ENCODE data around the gene CCL22. TPM values are rescaled to one million over a fixed set of nuclear protein-coding genes. Genes with fewer than 3 reads are reported as not detected.
"Not testable (repeated sequence)": the region's sequence is repeated elsewhere in the genome, so short reads cannot be mapped to it uniquely, and the experiment has no call there.

CCL22 gene
- total RNA-seq, 8 experiments from 2014 or later = 0.08 to 0.62 (median 0.25) TPM; not detected in 2

GRCh38 chr16:57331355-57331754, 27.2 kb upstream of the CCL22 start:
- no peaks in the 10 kb centered on the region for H3K4me1 ChIP-seq (replicated peaks in 1 of 2)
- no peak for ATAC-seq (replicated peaks in 6 of 8)
- in situ Hi-C loops (cut with MboI; ENCODE audit: low pct_unique_long_range_greater_than_20kb in 2 of 9, low sequenced_read_pairs in 9 of 9, unreplicated experiment in 9 of 9) = no loop called here
- 10 to 100% (median 69%) methylated on average over 1 to 3 of the region's 3 CpGs for WGBS, 10 experiments
- no peak overlapping the region for H3K27ac ChIP-seq
- H3K4me3 ChIP-seq = no peak overlapping the region

- H3K4me3 ChIP-seq = no peak overlapping the region
- H3K4me1 ChIP-seq (replicated peaks in 1 of 2) = no peaks in the 10 kb centered on the region
- ATAC-seq (replicated peaks in 6 of 8) = no peak
- 67 to 100% (median 89%) methylated on average over 1 of the region's 1 CpG; no CpG with 5 or more reads in 7 of the 10 experiments for WGBS, 10 experiments
- in situ Hi-C loops (cut with MboI; ENCODE audit: low pct_unique_long_range_greater_than_20kb in 2 of 9, low sequenced_read_pairs in 9 of 9, unreplicated experiment in 9 of 9) = no loop called here
- H3K27ac ChIP-seq = no peak overlapping the region
Measured at GRCh38 chr16:57333402-57333801, 25.2 kb upstream of the CCL22 start.

GRCh38 chr16:57335366-57335765, 23.2 kb upstream of the CCL22 start:
- Histone ChIP-seq H3K27ac (no peak overlapping the region), H3K4me1 (replicated peaks in 1 of 2) (peaks cover 0 to 3% of the 10 kb centered on the region in 2 donors), H3K4me3 (no peak overlapping the region)
- in situ Hi-C loops (cut with MboI; ENCODE audit: low pct_unique_long_range_greater_than_20kb in 2 of 9, low sequenced_read_pairs in 9 of 9, unreplicated experiment in 9 of 9) = no loop called here
- no peak for ATAC-seq (replicated peaks in 6 of 8)
- WGBS, 10 experiments = 76 to 100% (median 93%) methylated on average over 2 to 4 of the region's 4 CpGs; no CpG with 5 or more reads in 2 of the 10 experiments

GRCh38 chr16:57341062-57341440, 17.5 kb upstream of the CCL22 start:
- in situ Hi-C loops (cut with MboI; ENCODE audit: low pct_unique_long_range_greater_than_20kb in 2 of 9, low sequenced_read_pairs in 9 of 9, unreplicated experiment in 9 of 9) = no loop called here
- ATAC-seq (replicated peaks in 6 of 8) = no peak
- no peak overlapping the region for H3K4me3 ChIP-seq
- peaks cover 0 to 3% of the 10 kb centered on the region in 2 donors for H3K4me1 ChIP-seq (replicated peaks in 1 of 2)
- H3K27ac ChIP-seq = no peak overlapping the region
- 55 to 100% (median 88%) methylated on average over 1 to 6 of the region's 6 CpGs; no CpG with 5 or more reads in 1 of the 10 experiments for WGBS, 10 experiments

- 9 to 92% (median 78%) methylated on average over 1 to 8 of the region's 8 CpGs; no CpG with 5 or more reads in 3 of the 10 experiments for WGBS, 10 experiments
- Histone ChIP-seq H3K4me1 (replicated peaks in 1 of 2) (peaks cover 0 to 3% of the 10 kb centered on the region in 2 donors), H3K4me3 (no peak overlapping the region), H3K27ac (no peak overlapping the region)
- in situ Hi-C loops (cut with MboI; ENCODE audit: low pct_unique_long_range_greater_than_20kb in 2 of 9, low sequenced_read_pairs in 9 of 9, unreplicated experiment in 9 of 9) = no loop called here
- ATAC-seq (replicated peaks in 6 of 8) = peak in 3 of 8 experiments; percentile 72 to 99 (median 99)
Measured at GRCh38 chr16:57341441-57342303, 16.9 kb upstream of the CCL22 start.

GRCh38 chr16:57342606-57343005, 16.0 kb upstream of the CCL22 start:
- H3K4me1 ChIP-seq (replicated peaks in 1 of 2); H3K4me3 ChIP-seq; in situ Hi-C loops (cut with MboI; ENCODE audit: low pct_unique_long_range_greater_than_20kb in 2 of 9, low sequenced_read_pairs in 9 of 9, unreplicated experiment in 9 of 9); H3K27ac ChIP-seq; ATAC-seq (replicated peaks in 6 of 8): not testable (repeated sequence)
- WGBS, 10 experiments = 80 to 100% (median 97%) methylated on average over 1 to 8 of the region's 9 CpGs

- in situ Hi-C loops (cut with MboI; ENCODE audit: low pct_unique_long_range_greater_than_20kb in 2 of 9, low sequenced_read_pairs in 9 of 9, unreplicated experiment in 9 of 9) = no loop called here
Measured at GRCh38 chr16:57343221-57343620, 15.4 kb upstream of the CCL22 start.

GRCh38 chr16:57344094-57344493, 14.5 kb upstream of the CCL22 start:
- WGBS, 10 experiments = 66 to 100% (median 91%) methylated on average over 1 to 4 of the region's 5 CpGs; no CpG with 5 or more reads in 2 of the 10 experiments
- H3K4me1 ChIP-seq (replicated peaks in 1 of 2); H3K27ac ChIP-seq; ATAC-seq (replicated peaks in 6 of 8); in situ Hi-C loops (cut with MboI; ENCODE audit: low pct_unique_long_range_greater_than_20kb in 2 of 9, low sequenced_read_pairs in 9 of 9, unreplicated experiment in 9 of 9); H3K4me3 ChIP-seq: not testable (repeated sequence)

More at GRCh38 chr16:57343221-57343620, 15.4 kb upstream of the CCL22 start:
- Histone ChIP-seq H3K4me1 (replicated peaks in 1 of 2) (peaks cover 0 to 3% of the 10 kb centered on the region in 2 donors), H3K27ac (no peak overlapping the region), H3K4me3 (no peak overlapping the region)
- WGBS, 10 experiments = 67 to 100% (median 88%) methylated on average over 1 to 6 of the region's 7 CpGs; no CpG with 5 or more reads in 1 of the 10 experiments
- ATAC-seq (replicated peaks in 6 of 8) = no peak

GRCh38 chr16:57345021-57345420, 13.6 kb upstream of the CCL22 start:
- no peak overlapping the region for H3K4me3 ChIP-seq
- no peak for ATAC-seq (replicated peaks in 6 of 8)
- H3K4me1 ChIP-seq (replicated peaks in 1 of 2) = no peaks in the 10 kb centered on the region
- in situ Hi-C loops (cut with MboI; ENCODE audit: low pct_unique_long_range_greater_than_20kb in 2 of 9, low sequenced_read_pairs in 9 of 9, unreplicated experiment in 9 of 9) = no loop called here
- WGBS, 10 experiments = 17 to 94% (median 73%) methylated on average over 1 to 2 of the region's 2 CpGs; no CpG with 5 or more reads in 2 of the 10 experiments
- no peak overlapping the region for H3K27ac ChIP-seq

- in situ Hi-C loops (cut with MboI; ENCODE audit: low pct_unique_long_range_greater_than_20kb in 2 of 9, low sequenced_read_pairs in 9 of 9, unreplicated experiment in 9 of 9) = no loop called here
- Histone ChIP-seq H3K27ac (no peak overlapping the region), H3K4me1 (replicated peaks in 1 of 2) (no peaks in the 10 kb centered on the region), H3K4me3 (no peak overlapping the region)
- ATAC-seq (replicated peaks in 6 of 8) = no peak
- 33 to 100% (median 82%) methylated on average over 1 to 3 of the region's 3 CpGs; no CpG with 5 or more reads in 1 of the 10 experiments for WGBS, 10 experiments
Measured at GRCh38 chr16:57345666-57346204, 12.8 kb upstream of the CCL22 start.

- peak in 1 of 8 experiments; percentile 38 for ATAC-seq (replicated peaks in 6 of 8)
- no peaks in the 10 kb centered on the region for H3K4me1 ChIP-seq (replicated peaks in 1 of 2)
- in situ Hi-C loops (cut with MboI; ENCODE audit: low pct_unique_long_range_greater_than_20kb in 2 of 9, low sequenced_read_pairs in 9 of 9, unreplicated experiment in 9 of 9) = no loop called here
- H3K4me3 ChIP-seq = no peak overlapping the region
- WGBS, 10 experiments = 63 to 100% (median 86%) methylated on average over 1 to 5 of the region's 6 CpGs; no CpG with 5 or more reads in 2 of the 10 experiments
- no peak overlapping the region for H3K27ac ChIP-seq
Measured at GRCh38 chr16:57347858-57348257, 10.7 kb upstream of the CCL22 start.

- H3K4me1 ChIP-seq (replicated peaks in 1 of 2) = no peaks in the 10 kb centered on the region
- no peak for ATAC-seq (replicated peaks in 6 of 8)
- 40 to 100% (median 86%) methylated on average over 1 of the region's 2 CpGs; no CpG with 5 or more reads in 3 of the 10 experiments for WGBS, 10 experiments
- in situ Hi-C loops (cut with MboI; ENCODE audit: low pct_unique_long_range_greater_than_20kb in 2 of 9, low sequenced_read_pairs in 9 of 9, unreplicated experiment in 9 of 9) = no loop called here
- H3K27ac ChIP-seq = no peak overlapping the region
- no peak overlapping the region for H3K4me3 ChIP-seq
Measured at GRCh38 chr16:57348327-57348726, 10.3 kb upstream of the CCL22 start.

GRCh38 chr16:57349212-57350031, 9.2 kb upstream of the CCL22 start:
- no peaks in the 10 kb centered on the region for H3K4me1 ChIP-seq (replicated peaks in 1 of 2)
- in situ Hi-C loops (cut with MboI; ENCODE audit: low pct_unique_long_range_greater_than_20kb in 2 of 9, low sequenced_read_pairs in 9 of 9, unreplicated experiment in 9 of 9) = no loop called here
- no peak for ATAC-seq (replicated peaks in 6 of 8)
- H3K4me3 ChIP-seq = no peak overlapping the region
- 15 to 80% (median 64%) methylated on average over 1 to 13 of the region's 14 CpGs for WGBS, 10 experiments
- no peak overlapping the region for H3K27ac ChIP-seq

All from motor neuron (in vitro differentiated cells).